OCI-LY3 (cell line): Measurements from ENCODE around the gene VAV2.
A peak's percentile ranks its signal among the peaks of the same experiment; 100 is the strongest.
"Not testable (repeated sequence)": the region's sequence is repeated elsewhere in the genome, so short reads cannot be mapped to it uniquely, and the experiment has no call there.

Source experiments
- H2AFZ ChIP-seq: fragments of 200-600, 300-600 bp; shearing (Covaris generic); 2 replicates; pipeline ENCODE4 v1.6.0; 2014; ENCODE audit warnings: antibody characterized with exemption, low read depth, low read length
- H3K27ac ChIP-seq: fragments of 200-600, 300-600 bp; sonication (generic); 2 replicates; pipeline ENCODE4 v1.5.1; 2014; ENCODE audit warnings: mild to moderate bottlenecking, low read length, moderate library complexity, mixed read lengths
- H3K27me3 ChIP-seq: fragments of 200-600, 300-600 bp; sonication (generic); 2 replicates; pipeline ENCODE4 v1.6.1; 2014; ENCODE audit warnings: low read depth, low read length, mixed read lengths
- H3K36me3 ChIP-seq: fragments of 200-600, 300-600 bp; sonication (generic); replicated peaks from 2 replicates; pipeline ENCODE3; 2014; ENCODE audit warnings: low read depth, low read length, mixed read lengths
- H3K4me1 ChIP-seq: fragments of 300-600, 200-600 bp; sonication (generic); 2 replicates; pipeline ENCODE4 v1.6.1; 2014; ENCODE audit warnings: low read length, mixed read lengths
- H3K4me2 ChIP-seq: fragments of 200-600, 300-600 bp; sonication (generic); 2 replicates; pipeline ENCODE4 v1.6.1; 2014; ENCODE audit warnings: low read length, mixed read lengths
- H3K4me3 ChIP-seq: fragments of 300-600, 200-600 bp; sonication (generic); 2 replicates; pipeline ENCODE4 v1.5.1; 2014; ENCODE audit warnings: antibody characterized with exemption, mild to moderate bottlenecking, low read length, moderate library complexity
- H3K79me2 ChIP-seq: fragments of 300-600, 200-600 bp; shearing (Covaris generic); 2 replicates; pipeline ENCODE4 v1.6.1; 2014; ENCODE audit warnings: mild to moderate bottlenecking, low read length, mixed read lengths
- H3K9ac ChIP-seq: fragments of 300-600, 200-600 bp; shearing (Covaris generic); 2 replicates; pipeline ENCODE4 v1.6.0; 2014; ENCODE audit warnings: mild to moderate bottlenecking, low read length, moderate library complexity
- H3K9me3 ChIP-seq: fragments of 200-600, 300-600 bp; shearing (Covaris generic); 2 replicates; pipeline ENCODE4 v1.6.1; 2014; ENCODE audit warnings: low read length, mixed read lengths; ENCODE audit not compliant: insufficient read depth
- H4K20me1 ChIP-seq: fragments of 200-600, 300-600 bp; sonication (generic); 2 replicates; pipeline ENCODE4 v1.6.1; 2016; ENCODE audit warnings: low read length, mixed read lengths; ENCODE audit not compliant: insufficient read depth
- CTCF ChIP-seq: fragments of 200-600, 300-600 bp; sonication (generic); IDR thresholded peaks from 2 replicates; pipeline ENCODE4 v1.5.1; 2014; ENCODE audit warnings: antibody characterized with exemption, low read length, low read depth
- EZH2phosphoT487 ChIP-seq: fragments of 200-600 bp; shearing (Covaris generic); IDR thresholded peaks from 2 replicates; pipeline ENCODE4 v1.6.1; 2018; ENCODE audit warnings: antibody characterized with exemption, mixed run types, low read depth

Gene VAV2

GRCh38 chr9:133747309-133747708, 244.8 kb downstream of the VAV2 start:
- no peaks in the 10 kb centered on the region for H3K79me2 ChIP-seq
- no peak overlapping the region for H3K27ac ChIP-seq
- no peaks in the 10 kb centered on the region for H3K36me3 ChIP-seq
- no peaks in the 10 kb centered on the region for H3K9me3 ChIP-seq
- H4K20me1 ChIP-seq = no peaks in the 10 kb centered on the region
- no peak for TF ChIP-seq EZH2phosphoT487
- TF ChIP-seq CTCF = no peak
- no peak overlapping the region for H3K4me2 ChIP-seq
- H3K9ac ChIP-seq = no peak overlapping the region
- no peak overlapping the region for H3K4me3 ChIP-seq
- H3K27me3 ChIP-seq = peaks cover 12% of the 10 kb centered on the region
- H3K4me1 ChIP-seq = peaks cover 4% of the 10 kb centered on the region; the same call in 1 of the 2 replicates
- H2AFZ ChIP-seq = no peak overlapping the region

DNA sequence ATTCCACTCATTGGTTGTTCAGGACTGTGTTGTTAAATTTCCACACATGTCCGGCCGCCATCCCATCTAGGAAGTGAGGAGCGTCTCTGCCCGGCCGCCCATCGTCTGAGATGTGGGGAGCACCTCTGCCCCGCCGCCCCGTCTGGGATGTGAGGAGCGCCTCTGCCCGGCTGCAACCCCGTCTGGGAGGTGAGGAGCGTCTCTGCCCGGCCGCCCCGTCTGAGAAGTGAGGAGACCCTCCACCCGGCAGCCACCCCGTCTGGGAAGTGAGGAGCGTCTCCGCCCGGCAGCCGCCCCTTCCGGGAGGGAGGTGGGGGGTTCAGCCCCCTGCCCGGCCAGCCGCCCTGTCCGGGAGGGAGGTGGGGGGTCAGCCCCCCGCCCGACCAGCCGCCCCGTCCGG, 247.6 kb downstream of the VAV2 start:
- not testable (repeated sequence) for H3K4me3 ChIP-seq, H3K79me2 ChIP-seq, H3K9me3 ChIP-seq, H2AFZ ChIP-seq, H3K27ac ChIP-seq, H3K9ac ChIP-seq, H3K4me2 ChIP-seq, H4K20me1 ChIP-seq, H3K4me1 ChIP-seq, H3K36me3 ChIP-seq
- peaks cover 12% of the 10 kb centered on the region; the same call in 1 of the 2 replicates for H3K27me3 ChIP-seq

GRCh38 chr9:133742849-133743444, 249.2 kb downstream of the VAV2 start:
- Histone ChIP-seq H2AFZ (no peak overlapping the region), H3K9ac (no peak overlapping the region), H3K4me3 (no peak overlapping the region), H3K4me2 (no peak overlapping the region), H3K27me3 (peaks cover 14% of the 10 kb centered on the region; the same call in 1 of the 2 replicates), H3K36me3 (no peaks in the 10 kb centered on the region), H3K27ac (no peak overlapping the region), H3K9me3 (no peaks in the 10 kb centered on the region), H3K4me1 (peaks cover 13% of the 10 kb centered on the region), H3K79me2 (no peaks in the 10 kb centered on the region), H4K20me1 (no peaks in the 10 kb centered on the region)
- TF ChIP-seq CTCF (peak; percentile 97), EZH2phosphoT487 (no peak)

- TF ChIP-seq EZH2phosphoT487 = no peak
- TF ChIP-seq CTCF = no peak
- no peaks in the 10 kb centered on the region for H3K9me3 ChIP-seq
- H4K20me1 ChIP-seq = no peaks in the 10 kb centered on the region
- no peak overlapping the region for H3K9ac ChIP-seq
- no peaks in the 10 kb centered on the region for H3K36me3 ChIP-seq
- H2AFZ ChIP-seq = no peak overlapping the region
- no peak overlapping the region for H3K4me2 ChIP-seq
- H3K79me2 ChIP-seq = no peaks in the 10 kb centered on the region
- H3K27ac ChIP-seq = no peak overlapping the region
- no peak overlapping the region for H3K4me3 ChIP-seq
- peaks cover 15% of the 10 kb centered on the region for H3K27me3 ChIP-seq
- H3K4me1 ChIP-seq = peaks cover 20% of the 10 kb centered on the region
These were observed 249.9 kb downstream of the VAV2 start for GRCh38 chr9:133742251-133742650.

- H3K9me3 ChIP-seq = no peaks in the 10 kb centered on the region
- H3K4me3 ChIP-seq = no peak overlapping the region
- TF ChIP-seq CTCF = no peak
- TF ChIP-seq EZH2phosphoT487 = no peak
- no peak overlapping the region for H3K9ac ChIP-seq
- no peaks in the 10 kb centered on the region for H3K36me3 ChIP-seq
- H3K27me3 ChIP-seq = peaks cover 16% of the 10 kb centered on the region
- no peak overlapping the region for H3K4me2 ChIP-seq
- no peak overlapping the region for H3K27ac ChIP-seq
- no peaks in the 10 kb centered on the region for H3K79me2 ChIP-seq
- H4K20me1 ChIP-seq = no peaks in the 10 kb centered on the region
- H3K4me1 ChIP-seq = peaks cover 25% of the 10 kb centered on the region
- H2AFZ ChIP-seq = no peak overlapping the region
These were observed 250.4 kb downstream of the VAV2 start for GRCh38 chr9:133741716-133742115.
